BE2C (cell line): ENCODE measurements around the gene CTSW.

Experiments
- DNase-seq: peaks from one replicate; pipeline ENCODE4 v3.0.0-alpha.2; 2020
- H3K27me3 ChIP-seq: fragments of 250-450 bp; sonication (Bioruptor Pico); 2 replicates; pipeline ENCODE4 v1.5.1; 2020; ENCODE audit warnings: mild to moderate bottlenecking
- H3K36me3 ChIP-seq: fragments of 250-450 bp; sonication (Bioruptor Pico); 2 replicates; pipeline ENCODE4 v1.5.1; 2020; ENCODE audit warnings: mild to moderate bottlenecking
- H3K4me1 ChIP-seq: fragments of 250-450 bp; sonication (Bioruptor Pico); 2 replicates; pipeline ENCODE4 v1.5.1; 2020
- H3K4me3 ChIP-seq: 2 replicates; pipeline ENCODE4 v1.5.1; 2011; ENCODE audit warnings: low read depth, low read length
- H3K9me3 ChIP-seq: fragments of 250-450 bp; sonication (Bioruptor Pico); 2 replicates; pipeline ENCODE4 v1.5.1; 2020
- TF ChIP-seq, protein P1 (sequence below): IDR thresholded peaks from 2 replicates; pipeline ENCODE4 v1.5.1; 2012; ENCODE audit warnings: mild to moderate bottlenecking, low read depth, low read length

CTSW gene

DNA sequence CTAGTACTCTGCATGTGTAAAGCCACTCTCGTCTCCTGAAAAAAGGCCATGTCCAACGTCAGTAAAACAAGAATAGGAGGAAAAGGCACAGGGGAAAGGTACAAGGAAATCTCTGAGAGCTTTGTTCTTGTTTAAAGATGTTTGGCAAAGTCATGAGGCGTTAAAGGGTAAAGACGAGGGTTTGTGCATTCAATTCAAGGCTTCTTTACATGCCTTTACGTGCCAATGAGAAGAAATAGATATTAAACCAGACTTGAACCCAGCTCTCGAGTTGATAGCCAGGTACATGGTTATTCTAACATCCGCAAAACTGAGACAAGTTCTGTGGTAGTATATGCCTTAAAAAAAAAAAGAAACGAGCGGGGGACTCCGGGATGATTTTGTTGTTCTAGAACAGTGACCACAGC is 21.0 kb upstream of the CTSW start:
- TF ChIP-seq, protein P1, sequence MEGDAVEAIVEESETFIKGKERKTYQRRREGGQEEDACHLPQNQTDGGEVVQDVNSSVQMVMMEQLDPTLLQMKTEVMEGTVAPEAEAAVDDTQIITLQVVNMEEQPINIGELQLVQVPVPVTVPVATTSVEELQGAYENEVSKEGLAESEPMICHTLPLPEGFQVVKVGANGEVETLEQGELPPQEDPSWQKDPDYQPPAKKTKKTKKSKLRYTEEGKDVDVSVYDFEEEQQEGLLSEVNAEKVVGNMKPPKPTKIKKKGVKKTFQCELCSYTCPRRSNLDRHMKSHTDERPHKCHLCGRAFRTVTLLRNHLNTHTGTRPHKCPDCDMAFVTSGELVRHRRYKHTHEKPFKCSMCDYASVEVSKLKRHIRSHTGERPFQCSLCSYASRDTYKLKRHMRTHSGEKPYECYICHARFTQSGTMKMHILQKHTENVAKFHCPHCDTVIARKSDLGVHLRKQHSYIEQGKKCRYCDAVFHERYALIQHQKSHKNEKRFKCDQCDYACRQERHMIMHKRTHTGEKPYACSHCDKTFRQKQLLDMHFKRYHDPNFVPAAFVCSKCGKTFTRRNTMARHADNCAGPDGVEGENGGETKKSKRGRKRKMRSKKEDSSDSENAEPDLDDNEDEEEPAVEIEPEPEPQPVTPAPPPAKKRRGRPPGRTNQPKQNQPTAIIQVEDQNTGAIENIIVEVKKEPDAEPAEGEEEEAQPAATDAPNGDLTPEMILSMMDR = no peak
- no peaks in the 10 kb centered on the region for H3K9me3 ChIP-seq
- peak overlapping the region; percentile 89 for H3K4me3 ChIP-seq
- peaks cover 50% of the 10 kb centered on the region for H3K36me3 ChIP-seq
- no peaks in the 10 kb centered on the region for H3K4me1 ChIP-seq
- DNase-seq = no peak
- H3K27me3 ChIP-seq = no peaks in the 10 kb centered on the region

DNA sequence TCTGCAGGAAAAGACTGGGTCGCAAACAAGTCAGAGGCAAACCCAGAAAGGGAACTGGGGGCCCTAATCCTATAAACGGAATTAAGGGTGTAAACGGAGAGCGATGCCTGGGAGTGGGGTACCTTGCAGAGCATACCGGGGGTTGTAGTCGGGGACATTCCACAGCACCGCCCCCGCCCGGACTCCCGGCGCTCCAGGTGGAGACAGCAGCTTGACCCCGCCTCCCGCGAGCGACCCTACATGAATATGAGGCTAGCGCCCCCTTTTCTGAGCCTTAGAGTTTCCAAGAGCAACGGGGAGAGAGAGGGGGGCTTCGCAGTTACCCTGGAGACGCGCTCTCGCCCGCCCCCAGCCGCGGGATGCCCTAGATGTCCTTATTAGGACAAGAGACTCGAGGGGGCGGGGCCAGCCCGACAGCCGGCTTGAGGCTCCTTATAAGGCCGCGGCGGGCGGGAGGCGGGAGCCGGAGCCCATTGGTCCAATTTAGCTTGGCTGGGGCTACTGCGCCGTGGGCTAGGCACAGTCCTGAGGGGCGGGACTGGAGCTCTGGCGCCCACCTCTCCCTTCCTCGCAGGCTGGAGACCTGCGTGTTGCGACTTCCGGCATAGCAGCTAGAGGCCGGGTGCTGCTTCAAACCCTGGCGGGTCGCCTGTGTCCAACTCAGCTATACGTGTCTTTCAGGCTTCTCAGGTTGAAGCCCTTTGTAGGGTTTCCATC is 20.4 kb upstream of the CTSW start:
- no peaks in the 10 kb centered on the region for H3K9me3 ChIP-seq
- H3K4me3 ChIP-seq = peak overlapping the region; percentile 99
- H3K4me1 ChIP-seq = no peaks in the 10 kb centered on the region
- TF ChIP-seq, protein P1 = peak; percentile 47
- no peaks in the 10 kb centered on the region for H3K27me3 ChIP-seq
- peaks cover 50% of the 10 kb centered on the region for H3K36me3 ChIP-seq
- peak; percentile 100 for DNase-seq

DNA sequence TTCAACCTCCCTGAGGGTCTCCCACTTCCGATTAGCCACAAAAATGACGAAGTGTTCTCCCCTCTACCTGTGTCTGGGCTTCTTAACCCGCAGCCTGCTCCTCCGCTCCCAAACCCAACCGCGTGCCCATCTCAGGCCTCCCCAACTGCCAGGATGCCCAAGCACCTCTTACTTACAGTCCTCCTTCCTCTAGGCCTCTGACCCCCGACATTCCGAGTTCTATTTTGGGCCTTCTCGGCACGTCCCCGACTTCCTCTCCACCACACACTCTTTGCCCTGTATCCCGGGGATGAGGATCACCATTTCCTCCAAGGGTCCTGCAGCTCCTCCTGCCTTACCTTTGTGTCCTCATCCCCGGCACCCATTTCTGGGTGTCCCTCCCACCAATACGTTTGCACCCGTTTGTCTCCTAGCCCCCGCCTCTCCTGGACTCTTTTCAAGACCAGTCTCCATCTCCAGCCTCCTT is 19.8 kb upstream of the CTSW start:
- no peak for DNase-seq
- peak overlapping the region; percentile 99 for H3K4me3 ChIP-seq
- H3K9me3 ChIP-seq = no peaks in the 10 kb centered on the region
- peaks cover 53% of the 10 kb centered on the region for H3K36me3 ChIP-seq
- H3K27me3 ChIP-seq = no peaks in the 10 kb centered on the region
- H3K4me1 ChIP-seq = no peaks in the 10 kb centered on the region
- TF ChIP-seq, protein P1 = no peak

DNA sequence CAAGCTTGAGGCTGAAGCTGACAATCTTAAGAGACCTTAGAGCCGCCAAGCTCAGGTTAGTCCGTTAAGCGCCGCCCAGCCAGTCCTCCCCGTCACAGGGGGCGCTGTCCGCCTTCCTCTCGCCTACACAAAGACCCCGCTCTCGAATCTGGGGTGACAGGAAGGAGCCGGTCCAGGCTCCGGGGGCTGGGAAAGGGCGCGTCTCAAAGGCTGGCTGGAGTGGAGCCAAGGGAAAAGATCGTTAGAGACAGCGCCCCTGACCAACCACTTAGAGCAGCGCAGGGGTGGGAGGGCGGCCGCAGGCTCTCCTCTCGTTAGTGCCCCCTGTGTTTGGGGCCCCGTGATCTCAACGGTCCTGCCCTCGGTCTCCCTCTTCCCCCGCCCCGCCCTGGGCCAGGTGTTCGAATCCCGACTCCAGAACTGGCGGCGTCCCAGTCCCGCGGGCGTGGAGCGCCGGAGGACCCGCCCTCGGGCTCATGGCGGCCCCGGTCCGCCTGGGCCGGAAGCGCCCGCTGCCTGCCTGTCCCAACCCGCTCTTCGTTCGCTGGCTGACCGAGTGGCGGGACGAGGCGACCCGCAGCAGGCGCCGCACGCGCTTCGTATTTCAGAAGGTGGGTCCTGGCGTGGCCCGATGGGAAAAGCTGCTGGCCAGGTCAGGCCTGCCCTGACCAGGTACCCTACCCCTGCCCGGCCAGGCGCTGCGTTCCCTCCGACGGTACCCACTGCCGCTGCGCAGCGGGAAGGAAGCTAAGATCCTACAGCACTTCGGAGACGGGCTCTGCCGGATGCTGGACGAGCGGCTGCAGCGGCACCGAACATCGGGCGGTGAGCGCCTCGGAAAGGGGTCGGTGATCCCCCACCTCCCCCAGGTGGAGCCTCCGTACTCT is 19.1 kb upstream of the CTSW start, which contains the start of gene MUS81:
TSS of gene MUS81 (plus strand) at position 156 of the 887 bp plus-strand sequence. CDS start at position 477, 321 bp downstream.
- DNase-seq = peak; percentile 98
- Histone ChIP-seq H3K4me1 (no peaks in the 10 kb centered on the region), H3K9me3 (no peaks in the 10 kb centered on the region), H3K27me3 (no peaks in the 10 kb centered on the region), H3K36me3 (peaks cover 55% of the 10 kb centered on the region), H3K4me3 (peak within 1 kb of the TSS; percentile 99)
- TF ChIP-seq, protein P1 = peak; percentile 89

- Histone ChIP-seq H3K4me3 (peak overlapping the region; percentile 99), H3K9me3 (no peaks in the 10 kb centered on the region), H3K27me3 (no peaks in the 10 kb centered on the region), H3K4me1 (no peaks in the 10 kb centered on the region), H3K36me3 (peaks cover 52% of the 10 kb centered on the region)
- no peak for DNase-seq
- TF ChIP-seq, protein P1 = no peak
Observed at GRCh38 chr11:65861165-65861505, 18.5 kb upstream of the CTSW start.
